ENCODE results near the gene NEK6. TPM values are rescaled to one million over a fixed set of nuclear protein-coding genes. Genes with fewer than 3 reads are reported as not detected.

The NEK6 gene
- total and polyA plus RNA-seq, 10 of the 15 experiments (the other 5 are each of a cell fraction or from before 2014, with no cell fraction given): 31.3 to 161 (median 89.2) TPM

GRCh38 chr9:124222109-124222508 is 35.6 kb upstream of the NEK6 start:
- Histone ChIP-seq H4K20me1 (ENCODE audit: control insufficient read depth, insufficient read depth) (no peaks in the 10 kb centered on the region), H3K4me2 (ENCODE audit: control insufficient read depth, insufficient read depth) (no peak overlapping the region), H3K4me3 (no peak overlapping the region), H3K9me3 (replicated peaks; ENCODE audit: control insufficient read depth, insufficient read depth, low read length) (no peaks in the 10 kb centered on the region), H3K27me3 (replicated peaks in 1 of 2; ENCODE audit: control insufficient read depth in 2 of 2, insufficient read depth in 2 of 2, low read length in 1 of 2) (no peaks in the 10 kb centered on the region), H3K4me1 (ENCODE audit: control insufficient read depth, insufficient read depth, low read length) (peaks cover 22% of the 10 kb centered on the region), H3K79me2 (ENCODE audit: control insufficient read depth, insufficient read depth, low read length) (no peaks in the 10 kb centered on the region), H3K27ac (ENCODE audit: control insufficient read depth, insufficient read depth) (no peak overlapping the region), H3K9ac (ENCODE audit: control insufficient read depth, insufficient read depth, low read length) (no peak overlapping the region), H3K36me3 (ENCODE audit: control insufficient read depth in 2 of 2, insufficient read depth in 2 of 2, low read length in 1 of 2) (no peaks in the 10 kb centered on the region), H2AFZ (ENCODE audit: control insufficient read depth, low read depth, low read length) (no peak overlapping the region)
- ChIA-PET CTCF (interaction anchor here (1.4 to 6.6 kb wide), 2 partner anchors 13 to 22 kb away, joined by 3 to 78 read pairs; no protein-coding TSS in a partner anchor), POLR2A (interaction anchor here (0.7 to 1.1 kb wide), 3 partner anchors 14 to 210 kb away, joined by 3 read pairs; partner anchors contain the start of gene LHX2), RAD21 (ENCODE audit: unreplicated experiment) (interaction anchor here (0.9 to 7.1 kb wide), 3 partner anchors 16 to 95 kb away, joined by 3 to 84 read pairs (median 4); partner anchors contain the start of gene NEK6), SMC1A (ENCODE audit: uncharacterized antibody, unreplicated experiment) (interaction anchor here (0.6 to 2.4 kb wide), 6 partner anchors 8 to 95 kb away, joined by 3 to 8 read pairs (median 4); no protein-coding TSS in a partner anchor)
- no peak for ATAC-seq
- no TSS peak for BruUV-seq (replicated peaks)
- DNase-seq (ENCODE audit: low read depth, low spot score): no peak
- intact Hi-C loops (cut with micrococcal nuclease; ENCODE audit: unreplicated experiment): no loop called here
- TF ChIP-seq NR2C2 (IDR thresholded peaks at IDR 0.05; ENCODE audit: borderline replicate concordance, control insufficient read depth, insufficient read length, low read depth) (no peak), ZBTB11 (CRISPR knock-in tag; IDR thresholded peaks at IDR 0.05) (no peak), EZH2 (IDR thresholded peaks at IDR 0.05; ENCODE audit: borderline replicate concordance, control insufficient read depth, low read depth, low read length) (no peak), ZNF217 (IDR thresholded peaks at IDR 0.05) (no peak), MEF2B (IDR thresholded peaks at IDR 0.05; ENCODE audit: partially characterized antibody, poor library complexity, severe bottlenecking) (no peak), FOXM1 (IDR thresholded peaks at IDR 0.05; ENCODE audit: low read depth, low read length) (no peak), ESRRA (IDR thresholded peaks at IDR 0.05; ENCODE audit: low read length) (no peak), EGR1 (IDR thresholded peaks at IDR 0.05; ENCODE audit: borderline replicate concordance in 1 of 2, low read depth in 2 of 2, low read length in 2 of 2) (no peak), SRF (IDR thresholded peaks at IDR 0.05; ENCODE audit: low read depth in 2 of 2, low read length in 2 of 2) (no peak), IRF4 (IDR thresholded peaks at IDR 0.05; ENCODE audit: low read depth, low read length) (no peak), BCL11A (IDR thresholded peaks at IDR 0.05; ENCODE audit: low read depth, low read length) (no peak), ETV6 (conservative IDR thresholded peaks at IDR 0.05 in 1 of 2, IDR thresholded peaks at IDR 0.05 in 1 of 2; ENCODE audit: borderline replicate concordance in 1 of 2, low read depth in 1 of 2) (no peak), RBBP5 (conservative IDR thresholded peaks at IDR 0.05) (no peak), NFYA (IDR thresholded peaks at IDR 0.05; ENCODE audit: borderline replicate concordance, low read depth, low read length) (no peak), IRF3 (IDR thresholded peaks at IDR 0.05) (no peak)
- no peak for FAIRE-seq
- WGBS (ENCODE audit: insufficient coverage, insufficient replicate concordance, low lambda C conversion rate, missing lambda C conversion rate): 83% methylated on average over 4 of the region's 4 CpGs
- in situ Hi-C loops (cut with MboI): loop anchor here (25.0 kb wide), 1 partner anchor 1415 kb away; no protein-coding TSS in a partner anchor

All from GM12878 (cell line).